DOHH2 (cell line): ENCODE measurements around the gene ACP4.
"Not testable (repeated sequence)": the region's sequence is repeated elsewhere in the genome, so short reads cannot be mapped to it uniquely, and the experiment has no call there.

Source experiments
- CTCF ChIP-seq: fragments of 200-600 bp; sonication (generic); IDR thresholded peaks from one replicate; pipeline ENCODE4 v1.5.1; 2014; ENCODE audit warnings: antibody characterized with exemption, mild to moderate bottlenecking, low read depth, low read length; ENCODE audit not compliant: poor library complexity, severe bottlenecking
- EZH2phosphoT487 ChIP-seq: fragments of 200-600 bp; sonication (generic); IDR thresholded peaks from 2 replicates; pipeline ENCODE4 v1.6.1; 2017; ENCODE audit warnings: borderline replicate concordance, mild to moderate bottlenecking, antibody characterized with exemption, low read length, moderate library complexity, mixed read lengths

- not testable (repeated sequence) for TF ChIP-seq CTCF, EZH2phosphoT487
Measured at GRCh38 chr19:50783848-50784152, 6.4 kb upstream of the ACP4 start.
